GM12873 (cell line): ENCODE data around the gene KCNE3.

Experiments
- CTCF ChIP-seq: IDR thresholded peaks from 2 replicates; pipeline ENCODE4 v1.5.1; 2012; ENCODE audit warnings: low read depth, mild to moderate bottlenecking, moderate library complexity, low read length, control low read depth; ENCODE audit not compliant: insufficient read depth; ENCODE audit errors: missing control alignments

KCNE3 gene

GRCh38 chr11:74493791-74494630 is 26.7 kb upstream of the KCNE3 start:
- no peak for TF ChIP-seq CTCF

GRCh38 chr11:74492974-74493790 is 25.8 kb upstream of the KCNE3 start, which contains the start of gene LIPT2:
LIPT2 (minus strand) TSS chr11:74493724; CDS start chr11:74493703, 21 bp downstream.
- no peak for TF ChIP-seq CTCF

- TF ChIP-seq CTCF, result no peak
Measured at GRCh38 chr11:74492084-74492483, 24.7 kb upstream of the KCNE3 start.

- no peak for TF ChIP-seq CTCF
Measured at GRCh38 chr11:74490941-74491340, 23.6 kb upstream of the KCNE3 start.

GRCh38 chr11:74487875-74488274 is 20.5 kb upstream of the KCNE3 start:
- TF ChIP-seq CTCF, result peak; percentile 24

GRCh38 chr11:74485868-74486267 is 18.5 kb upstream of the KCNE3 start:
- no peak for TF ChIP-seq CTCF
